ENCODE results near the gene HSPA2.

Gene HSPA2

DNA sequence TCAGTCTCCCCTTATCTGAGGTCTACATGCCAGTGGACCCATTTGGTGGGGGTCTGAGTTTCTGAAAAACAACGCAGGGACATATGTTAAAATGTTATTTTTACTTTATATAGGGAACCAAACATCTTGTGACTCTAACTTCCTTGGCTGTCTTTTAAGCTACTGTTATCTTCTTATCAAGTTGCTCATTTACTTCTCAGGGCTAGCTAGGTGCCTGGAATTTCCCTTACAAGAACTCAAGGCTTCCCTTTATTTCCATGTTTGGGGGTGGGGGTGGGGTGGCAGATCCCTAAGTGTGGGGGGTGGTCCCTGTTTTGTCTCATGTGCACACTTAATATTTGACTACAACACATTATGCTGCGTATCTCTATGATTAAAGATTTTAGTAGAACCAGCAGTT lies 40.8 kb downstream of the HSPA2 start:
- ATAC-seq (replicated peaks), result no peak
- Mint-ChIP-seq H3K9me3 (no peaks in the 10 kb centered on the region), H3K27ac (no peak overlapping the region), H3K4me3 (no peak overlapping the region), H3K36me3 (ENCODE audit: insufficient read depth) (no peaks in the 10 kb centered on the region), H3K4me1 (ENCODE audit: low read depth in 2 of 2) (no peaks in the 10 kb centered on the region), H3K27me3 (no peaks in the 10 kb centered on the region)
- no peak for DNase-seq

DNA sequence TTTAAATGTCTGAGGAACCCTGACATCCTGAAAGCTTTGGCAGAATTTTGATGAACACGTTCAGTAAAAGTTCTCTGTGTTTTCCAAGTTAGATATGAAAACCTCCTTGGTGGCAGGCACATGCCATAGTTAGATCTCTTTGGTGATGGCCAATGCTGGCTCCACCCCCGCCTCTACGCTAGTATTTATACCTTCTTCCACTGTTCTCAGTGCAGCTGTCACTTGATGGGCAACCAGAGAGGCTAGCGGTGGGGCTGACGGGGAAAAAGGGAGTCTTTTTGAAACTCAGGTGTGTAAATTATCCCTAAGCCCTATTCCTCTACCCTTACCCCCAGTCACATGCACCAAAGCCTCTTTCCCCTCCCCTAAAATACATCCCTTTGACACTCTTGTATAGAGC lies 41.3 kb downstream of the HSPA2 start:
- DNase-seq, result no peak
- Mint-ChIP-seq H3K36me3 (ENCODE audit: insufficient read depth) (no peaks in the 10 kb centered on the region), H3K27me3 (no peaks in the 10 kb centered on the region), H3K27ac (no peak overlapping the region), H3K4me3 (no peak overlapping the region), H3K9me3 (no peaks in the 10 kb centered on the region), H3K4me1 (ENCODE audit: low read depth in 2 of 2) (no peaks in the 10 kb centered on the region)
- ATAC-seq (replicated peaks), result no peak

DNA sequence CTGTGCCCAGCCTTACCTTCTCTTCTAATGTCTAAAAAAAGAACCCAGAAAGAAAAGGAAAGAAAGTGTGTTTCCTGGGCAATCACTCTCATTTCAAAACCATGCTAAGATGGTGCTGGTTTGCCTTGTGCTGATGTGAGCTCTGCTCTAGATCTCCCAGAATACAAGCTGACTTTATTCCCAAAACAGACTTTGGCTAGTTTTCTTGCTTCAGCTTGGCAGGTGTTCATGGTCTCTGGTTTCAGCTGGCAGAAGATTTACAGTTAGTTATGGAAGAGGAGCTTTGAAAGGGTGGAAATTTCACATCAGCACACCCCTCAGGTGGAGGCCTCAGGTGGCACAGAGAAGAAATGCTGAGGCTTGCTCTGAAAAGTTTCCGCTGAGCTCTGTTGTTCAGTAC lies 43.6 kb downstream of the HSPA2 start:
- Mint-ChIP-seq H3K4me1 (ENCODE audit: low read depth in 2 of 2) (no peaks in the 10 kb centered on the region), H3K9me3 (no peaks in the 10 kb centered on the region), H3K27me3 (no peaks in the 10 kb centered on the region), H3K4me3 (no peak overlapping the region), H3K27ac (no peak overlapping the region), H3K36me3 (ENCODE audit: insufficient read depth) (no peaks in the 10 kb centered on the region)
- DNase-seq, result no peak
- no peak for ATAC-seq (replicated peaks)

GRCh38 chr14:64591809-64592208 lies 51.3 kb downstream of the HSPA2 start:
- H3K27ac Mint-ChIP-seq, result no peak overlapping the region
- peaks cover 3% of the 10 kb centered on the region for H3K36me3 Mint-ChIP-seq (ENCODE audit: insufficient read depth)
- H3K9me3 Mint-ChIP-seq, result no peaks in the 10 kb centered on the region
- peaks cover 6 to 16% of the 10 kb centered on the region in 2 donors for H3K27me3 Mint-ChIP-seq
- DNase-seq (no peak), ATAC-seq (replicated peaks) (no peak)
- H3K4me1 Mint-ChIP-seq (ENCODE audit: low read depth in 2 of 2), result no peaks in the 10 kb centered on the region
- no peak overlapping the region for H3K4me3 Mint-ChIP-seq

Measured in effector memory CD8-positive, alpha-beta T cell (primary cell).